GM21529 (cell line): ENCODE data around the gene DYDC2.
"Not testable (repeated sequence)": the region's sequence is repeated elsewhere in the genome, so short reads cannot be mapped to it uniquely, and the experiment has no call there.

Source experiments
- ATAC-seq: cut with Tn5 transposase; IDR thresholded peaks from one replicate; pipeline ENCODE4 v1.9.1; 2021; ENCODE audit not compliant: unreplicated experiment

Gene DYDC2

DNA sequence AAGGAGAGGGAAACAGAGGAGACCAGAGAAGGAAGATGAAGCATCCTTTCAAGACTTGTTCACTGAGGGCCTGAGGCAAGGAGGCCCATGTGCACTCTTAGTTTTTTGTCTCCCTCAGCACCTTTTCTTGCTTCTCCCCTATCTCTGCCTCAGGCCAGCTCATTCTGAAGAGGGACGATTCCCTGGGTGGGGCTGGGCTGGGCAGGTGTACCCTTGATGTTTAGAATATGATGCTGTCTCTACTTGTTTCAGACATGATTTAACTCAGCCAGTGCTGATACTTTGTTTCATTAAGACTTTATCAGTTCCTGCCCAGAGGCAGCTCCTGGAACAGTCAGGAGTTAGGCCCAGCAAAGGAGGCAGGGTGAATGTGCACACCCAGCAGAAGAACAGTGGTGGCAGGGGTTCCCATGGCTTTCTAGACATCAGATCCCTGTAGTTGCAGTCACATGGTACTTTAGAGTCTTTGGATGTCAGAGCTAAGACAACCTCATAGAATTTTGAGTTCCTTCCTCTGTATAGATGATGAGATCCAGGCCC is 55.2 kb downstream of the DYDC2 start:
- no peak for ATAC-seq

DNA sequence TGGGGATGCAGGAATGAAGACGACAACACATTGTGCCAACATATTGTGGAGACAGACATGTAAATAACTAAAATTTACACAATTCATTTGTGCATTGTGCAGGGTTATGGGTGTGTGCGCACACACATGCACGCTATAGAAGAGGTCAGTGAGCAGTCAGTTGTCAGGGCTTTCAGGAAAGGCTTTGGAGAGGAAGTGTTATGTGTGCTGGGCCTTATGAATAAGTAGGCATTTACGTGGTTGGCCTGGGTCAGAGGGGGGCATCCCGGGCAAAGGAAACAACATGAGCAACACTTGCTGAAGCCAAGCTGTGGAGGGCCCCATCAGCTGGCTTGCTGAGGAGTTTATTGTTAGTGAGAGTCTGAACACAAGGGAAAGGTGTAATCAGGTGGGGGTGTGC is 55.9 kb downstream of the DYDC2 start:
- ATAC-seq, result no peak

DNA sequence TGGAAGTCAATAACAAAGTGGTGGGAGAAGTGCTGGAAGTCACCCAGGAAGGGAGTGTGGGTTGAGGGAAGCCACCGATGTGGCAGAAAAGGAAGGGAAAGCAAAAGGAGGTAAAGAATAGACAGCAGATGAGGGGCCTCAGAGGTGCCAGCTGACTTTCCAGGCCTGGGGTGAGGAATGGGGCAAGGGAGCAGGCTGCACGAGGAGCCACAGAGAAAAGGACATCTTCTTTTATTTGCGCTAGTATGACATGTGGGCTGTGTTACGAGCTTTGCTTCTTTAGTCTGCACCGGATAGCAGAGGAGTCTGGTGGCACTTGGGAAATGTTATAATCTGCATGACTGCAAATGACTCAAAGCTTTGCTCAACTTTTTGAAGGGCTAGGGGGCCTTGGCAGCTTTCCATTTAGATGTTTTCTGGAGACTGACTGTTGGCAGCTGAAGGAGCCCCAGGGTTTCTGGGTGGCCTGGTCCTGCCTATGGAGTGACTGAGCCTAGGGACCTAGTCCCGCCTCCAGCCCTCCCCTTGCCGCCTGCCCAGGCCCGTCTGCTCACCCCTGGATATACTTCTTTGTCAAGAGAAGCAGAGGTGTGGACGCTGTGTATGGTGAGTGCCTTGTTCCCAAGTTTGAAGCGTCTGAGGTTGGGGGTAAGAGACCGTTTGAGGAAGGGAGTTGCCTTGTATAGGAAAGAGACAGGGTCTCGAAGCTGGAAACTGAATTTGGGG is 56.9 kb downstream of the DYDC2 start:
- ATAC-seq, result no peak

DNA sequence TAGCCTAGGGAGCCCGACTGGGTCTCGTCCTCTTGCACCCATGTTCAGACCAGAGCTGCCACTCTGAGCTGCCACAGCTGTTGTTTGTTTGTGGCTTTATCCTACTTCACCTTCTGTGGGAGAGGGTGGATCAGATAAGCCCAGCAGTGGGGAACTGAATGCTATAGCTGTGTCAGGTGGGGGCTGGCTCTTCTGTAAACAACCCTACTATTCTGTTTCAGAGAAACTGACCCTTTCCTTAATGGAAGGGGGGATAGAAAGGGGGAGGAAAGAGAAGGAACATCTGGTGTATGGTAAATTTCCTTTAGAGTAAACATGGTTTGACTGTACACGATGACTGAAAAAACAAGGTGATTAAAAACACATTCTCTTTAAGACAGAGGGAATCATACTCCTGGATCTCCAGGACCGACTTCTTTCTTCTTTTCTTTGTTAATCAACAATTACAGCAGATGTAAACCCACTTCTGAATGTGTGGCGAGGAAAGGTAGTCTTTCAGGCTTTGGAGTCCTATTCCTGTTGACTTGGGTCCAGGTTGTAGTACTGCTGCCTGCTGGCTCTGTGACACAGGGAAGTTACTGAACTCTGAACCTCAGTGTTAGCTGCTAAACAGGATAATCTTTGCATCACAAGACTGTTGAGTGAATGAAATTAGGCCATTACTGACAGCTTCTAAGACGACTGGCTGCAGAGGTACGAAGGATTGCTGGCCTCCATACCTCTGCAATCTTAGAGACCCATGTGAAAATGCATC is 57.7 kb downstream of the DYDC2 start:
- ATAC-seq, result no peak

DNA sequence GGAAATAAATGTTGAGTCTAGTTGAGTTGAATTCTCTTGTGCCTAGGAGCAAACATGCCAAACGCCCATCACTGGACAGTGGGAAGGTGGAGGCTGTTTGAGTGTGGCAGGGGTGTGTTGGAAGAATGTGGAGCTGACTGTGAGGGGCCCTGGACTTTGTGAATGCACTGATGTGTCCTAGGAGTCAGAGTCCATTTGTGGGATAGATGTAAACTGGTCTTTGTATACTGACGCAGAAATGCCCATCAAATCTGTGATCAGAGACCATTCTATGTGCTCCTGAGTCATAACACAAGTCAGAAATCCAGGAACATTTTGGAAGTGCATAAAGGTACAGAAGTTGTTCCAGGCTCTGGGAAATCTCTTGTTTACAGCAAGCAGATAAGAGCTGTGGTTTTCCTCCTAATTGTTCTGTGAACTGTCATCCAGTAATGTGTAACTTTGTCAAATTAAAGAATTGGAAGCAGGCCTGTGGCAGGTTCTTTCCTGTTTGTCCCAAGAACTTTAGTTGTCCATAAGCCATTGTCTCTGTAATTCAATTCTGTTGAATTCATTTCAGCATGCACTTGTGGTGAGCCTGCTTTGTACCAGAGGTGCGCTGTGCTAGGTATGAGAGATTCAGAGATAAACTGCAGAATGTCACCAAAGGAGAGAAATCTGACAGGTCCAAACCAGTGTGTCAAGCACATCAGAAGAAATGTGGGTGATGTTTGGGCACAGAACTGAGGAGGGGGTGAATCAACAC is 59.3 kb downstream of the DYDC2 start:
- no peak for ATAC-seq

DNA sequence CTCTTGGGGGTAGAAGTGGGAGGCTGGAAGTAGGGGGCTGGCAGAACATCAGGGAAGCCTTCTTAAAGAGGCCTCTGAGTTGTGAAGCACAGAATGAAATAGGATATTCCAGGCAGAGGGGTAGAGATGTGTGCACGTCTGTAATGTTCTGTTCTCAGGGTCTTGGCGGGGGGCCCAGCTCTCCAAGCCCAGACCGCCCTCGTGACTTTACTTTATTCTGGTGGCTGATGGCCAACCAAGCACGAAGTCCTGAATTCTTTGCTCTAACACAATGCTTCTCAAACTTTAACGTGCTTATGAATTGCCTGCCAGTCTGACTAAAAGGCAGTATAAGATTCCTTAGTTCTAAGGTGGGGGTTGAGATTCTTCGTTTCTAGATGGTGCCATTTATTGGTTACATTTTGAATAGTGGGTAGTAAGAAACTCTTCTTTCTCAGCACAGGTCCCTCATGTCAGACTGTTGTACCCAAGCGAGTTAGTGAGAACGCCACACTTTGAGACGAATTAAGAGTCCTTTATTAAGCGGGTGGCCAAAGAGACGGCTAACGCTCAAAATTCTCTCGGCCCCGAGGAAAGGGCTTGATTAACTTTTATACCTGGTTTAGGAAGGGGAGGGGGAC is 60.0 kb downstream of the DYDC2 start:
- no peak for ATAC-seq

DNA sequence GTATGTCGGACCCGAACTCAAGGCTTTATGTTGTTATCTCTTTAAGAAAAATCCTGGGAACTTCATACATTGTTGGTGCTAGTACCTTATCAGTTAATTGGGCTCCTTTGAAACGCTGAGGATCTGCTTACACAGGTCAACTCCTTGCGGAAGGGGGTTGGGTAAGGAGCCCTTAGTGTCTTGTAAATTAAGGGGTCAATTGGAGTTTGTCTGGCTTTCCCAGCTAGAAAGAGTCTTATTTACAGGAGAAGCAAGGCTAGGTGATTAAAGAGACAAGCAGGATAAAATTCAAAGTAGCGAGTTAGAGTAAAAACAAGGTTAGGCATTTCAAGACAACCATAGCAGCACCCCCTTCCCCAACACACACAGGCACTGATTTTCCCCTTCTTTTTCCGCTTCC is 60.7 kb downstream of the DYDC2 start:
- not testable (repeated sequence) for ATAC-seq
